Body of pancreas (tissue), 4 donors: ENCODE measurements around the gene PPP1R13B. TPM values are rescaled to one million over a fixed set of nuclear protein-coding genes. Genes with fewer than 3 reads are reported as not detected.

Source experiments
- ATAC-seq: fragments of 150-250 bp; one replicate; pipeline ENCODE4 v1.9.1; 2016
- DNase-seq, 4 donors: peaks; one replicate each; pipeline ENCODE4 v3.0.0-alpha.2; 2019
- H3K27ac ChIP-seq, 4 donors: fragments of 200-600 bp; sonication (generic); 1 replicate in 3 of 4; 2 replicates in 1 of 4; pipeline versions ENCODE4 v1.5.1 to v1.6.1; 2016 to 2019; ENCODE audit warnings: mild to moderate bottlenecking in 1 of 4, mixed read lengths in 1 of 4, moderate library complexity in 1 of 4
- H3K27me3 ChIP-seq, 2 donors: fragments of 200-600 bp; sonication (generic); one replicate each; pipeline ENCODE4 v1.6.0; 2016; ENCODE audit warnings: mild to moderate bottlenecking in 1 of 2
- H3K36me3 ChIP-seq, 2 donors: fragments of 200-600 bp; sonication (generic); replicated peaks in 1 of 2; 2 replicates each; pipeline ENCODE4 v1.5.1; 2016; ENCODE audit warnings: low read depth in 2 of 2; ENCODE audit not compliant: insufficient read depth in 1 of 2
- H3K4me1 ChIP-seq: fragments of 200-600 bp; sonication (generic); one replicate; pipeline ENCODE4 v1.6.0; 2016
- H3K4me3 ChIP-seq, 2 donors: fragments of 200-600 bp; sonication (generic); 1 replicate in 1 of 2; 2 replicates in 1 of 2; pipeline ENCODE4 v1.5.1; 2016 to 2019
- H3K9me3 ChIP-seq, 3 donors: fragments of 200-600 bp; sonication (generic); 1 replicate in 2 of 3; 2 replicates in 1 of 3; pipeline ENCODE4 v1.5.1; 2016
- CTCF ChIP-seq, 7 experiments: fragments of 450-650 bp in 4 of 7; fragments of 200-600 bp in 3 of 7; sonication (generic) in 3 of 7; IDR thresholded peaks; one replicate each; pipeline ENCODE4 v1.5.1; 2016 to 2019; ENCODE audit warnings: antibody characterized with exemption in 7 of 7
- POLR2A ChIP-seq, 3 donors: fragments of 450-650 bp; IDR thresholded peaks; one replicate each; pipeline ENCODE4 v1.6.1; 2016; ENCODE audit warnings: antibody characterized with exemption in 3 of 3, mild to moderate bottlenecking in 2 of 3
- WGBS, 2 donors: methylation state at CpG; one replicate each; pipeline ENCODE4 v1.1.5; 2017; 5-methylcytosine and 5-hydroxymethylcytosine counted together
- intact Hi-C: fragments of 100-400 bp; cut with DNase I; formaldehyde crosslinking; loops from one replicate; pipeline ENCODE4 v1.15.1; 2023
- total RNA-seq, 2 donors: library from RNA; depleted of rRNA; stranded (reverse); fragments of >200 nt; gene quantifications; one replicate each; pipeline ENCODE4 v1.1.0, GENCODE V29; 2016

Gene PPP1R13B
- total RNA-seq, 2 donors from 2014 or later: 12.5 to 36.3 TPM

GRCh38 chr14:103746701-103747100, 100.7 kb downstream of the PPP1R13B start:
- peaks cover 0 to 17% of the 10 kb centered on the region in 2 donors for H3K36me3 ChIP-seq
- DNase-seq: no peak
- H3K27ac ChIP-seq: no peak overlapping the region

GRCh38 chr14:103745424-103745823, 102.0 kb downstream of the PPP1R13B start:
- Histone ChIP-seq H3K27ac (no peak overlapping the region), H3K4me1 (no peaks in the 10 kb centered on the region), H3K27me3 (no peaks in the 10 kb centered on the region), H3K36me3 (peaks cover 0 to 19% of the 10 kb centered on the region in 2 donors), H3K9me3 (no peaks in the 10 kb centered on the region), H3K4me3 (no peak overlapping the region)
- WGBS, 2 donors: 72 to 75% methylated on average over 3 to 5 of the region's 5 CpGs
- TF ChIP-seq CTCF (IDR thresholded peaks at IDR 0.05) (no peak), POLR2A (IDR thresholded peaks at IDR 0.05) (no peak)
- DNase-seq (no peak), ATAC-seq (no peak)
- intact Hi-C loops: no loop called here

More at GRCh38 chr14:103746701-103747100, 100.7 kb downstream of the PPP1R13B start:
- TF ChIP-seq POLR2A (IDR thresholded peaks at IDR 0.05): no peak
- no peak for TF ChIP-seq CTCF (IDR thresholded peaks at IDR 0.05)
- no peak for ATAC-seq
- Histone ChIP-seq H3K4me1 (no peaks in the 10 kb centered on the region), H3K27me3 (no peaks in the 10 kb centered on the region), H3K4me3 (no peak overlapping the region), H3K9me3 (no peaks in the 10 kb centered on the region)
- intact Hi-C loops: no loop called here
- 89 to 92% methylated on average over 10 of the region's 10 CpGs for whole genome bisulfite sequencing, 2 donors

- Histone ChIP-seq H3K36me3 (peaks cover 0 to 22% of the 10 kb centered on the region in 2 donors), H3K9me3 (no peaks in the 10 kb centered on the region), H3K27ac (no peak overlapping the region), H3K4me3 (no peak overlapping the region), H3K27me3 (no peaks in the 10 kb centered on the region), H3K4me1 (no peaks in the 10 kb centered on the region)
- TF ChIP-seq POLR2A (IDR thresholded peaks at IDR 0.05) (no peak), CTCF (IDR thresholded peaks at IDR 0.05) (no peak)
- ATAC-seq (no peak), DNase-seq (no peak)
- intact Hi-C loops: no loop called here
- 83 to 86% methylated on average over 15 of the region's 15 CpGs for WGBS, 2 donors
Observed at GRCh38 chr14:103744621-103745395, 102.6 kb downstream of the PPP1R13B start.

GRCh38 chr14:103743691-103744090, 103.7 kb downstream of the PPP1R13B start:
- peaks cover 0 to 20% of the 10 kb centered on the region in 2 donors for H3K36me3 ChIP-seq

More at GRCh38 chr14:103743691-103744090, 103.7 kb downstream of the PPP1R13B start:
- H3K9me3 ChIP-seq: no peaks in the 10 kb centered on the region
- DNase-seq: no peak
- no peaks in the 10 kb centered on the region for H3K27me3 ChIP-seq
- TF ChIP-seq CTCF (IDR thresholded peaks at IDR 0.05) (no peak), POLR2A (IDR thresholded peaks at IDR 0.05) (no peak)
- H3K4me3 ChIP-seq: no peak overlapping the region
- H3K27ac ChIP-seq: no peak overlapping the region
- intact Hi-C loops: no loop called here
- no peak for ATAC-seq
- H3K4me1 ChIP-seq: no peaks in the 10 kb centered on the region
- 85 to 88% methylated on average over 8 to 15 of the region's 15 CpGs for WGBS, 2 donors
